Keratinocyte (primary cell): ENCODE data around the gene SLC22A31.

Experiments
- EZH2 ChIP-seq: IDR thresholded peaks from one replicate; pipeline ENCODE4 v1.6.1; 2012; ENCODE audit warnings: inconsistent platforms, mild to moderate bottlenecking, low read length, moderate library complexity
- TF ChIP-seq, protein P1 (sequence below), 3 experiments: IDR thresholded peaks in 1 of 3; conservative IDR thresholded peaks in 1 of 3; optimal IDR thresholded peaks in 1 of 3; 2 replicates in 2 of 3; 3 replicates in 1 of 3; pipeline versions ENCODE3 to v1.5.1; 2011; ENCODE audit warnings: low read length in 3 of 3, mild to moderate bottlenecking in 3 of 3, moderate library complexity in 2 of 3, control low read depth in 1 of 3, inconsistent platforms in 1 of 3; ENCODE audit not compliant: insufficient read depth in 2 of 3; ENCODE audit errors: extremely low read depth in 1 of 3

DNA sequence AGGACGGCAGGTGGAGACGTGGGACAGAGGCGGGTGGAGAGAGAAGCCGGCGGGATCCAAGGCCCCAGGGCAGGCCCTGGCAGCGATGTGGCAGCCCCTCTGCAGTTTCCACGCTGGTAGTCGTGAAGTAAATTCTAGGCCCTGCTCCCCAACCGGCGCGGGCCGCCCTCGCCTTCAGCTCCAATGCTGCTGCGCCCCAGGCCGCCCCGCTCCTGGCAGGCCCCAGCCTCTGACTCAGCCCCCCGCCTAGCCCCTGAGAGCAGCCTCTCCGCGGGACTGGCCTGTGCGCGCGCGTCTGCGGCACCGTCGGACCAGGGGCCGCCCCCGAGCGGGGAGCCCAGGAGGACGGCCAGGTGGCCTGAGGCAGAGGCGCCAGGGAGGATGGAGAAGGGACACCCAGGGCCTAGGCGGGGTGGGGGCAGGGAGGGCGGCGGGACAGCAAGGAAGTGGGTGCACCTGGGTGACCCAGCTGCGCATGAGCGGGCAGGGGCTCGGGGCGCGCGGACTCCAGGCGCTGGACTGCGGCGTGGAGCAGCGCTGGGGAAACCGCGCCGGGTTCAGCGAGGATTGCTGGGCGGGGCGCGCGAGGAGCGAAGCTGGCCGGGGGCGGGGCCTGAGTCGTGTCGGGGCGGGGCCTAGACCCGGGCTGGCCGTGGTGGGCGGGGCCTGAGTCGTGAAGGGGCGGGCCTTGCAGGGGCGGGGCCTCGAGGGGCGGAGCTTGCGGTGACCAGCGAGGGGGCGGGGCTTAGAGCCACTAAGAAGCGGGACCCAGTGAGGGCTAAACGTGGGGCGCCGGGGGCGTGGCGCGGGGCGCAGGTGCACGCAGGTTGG is 46.8 kb upstream of the SLC22A31 start:
- TF ChIP-seq, protein P1, sequence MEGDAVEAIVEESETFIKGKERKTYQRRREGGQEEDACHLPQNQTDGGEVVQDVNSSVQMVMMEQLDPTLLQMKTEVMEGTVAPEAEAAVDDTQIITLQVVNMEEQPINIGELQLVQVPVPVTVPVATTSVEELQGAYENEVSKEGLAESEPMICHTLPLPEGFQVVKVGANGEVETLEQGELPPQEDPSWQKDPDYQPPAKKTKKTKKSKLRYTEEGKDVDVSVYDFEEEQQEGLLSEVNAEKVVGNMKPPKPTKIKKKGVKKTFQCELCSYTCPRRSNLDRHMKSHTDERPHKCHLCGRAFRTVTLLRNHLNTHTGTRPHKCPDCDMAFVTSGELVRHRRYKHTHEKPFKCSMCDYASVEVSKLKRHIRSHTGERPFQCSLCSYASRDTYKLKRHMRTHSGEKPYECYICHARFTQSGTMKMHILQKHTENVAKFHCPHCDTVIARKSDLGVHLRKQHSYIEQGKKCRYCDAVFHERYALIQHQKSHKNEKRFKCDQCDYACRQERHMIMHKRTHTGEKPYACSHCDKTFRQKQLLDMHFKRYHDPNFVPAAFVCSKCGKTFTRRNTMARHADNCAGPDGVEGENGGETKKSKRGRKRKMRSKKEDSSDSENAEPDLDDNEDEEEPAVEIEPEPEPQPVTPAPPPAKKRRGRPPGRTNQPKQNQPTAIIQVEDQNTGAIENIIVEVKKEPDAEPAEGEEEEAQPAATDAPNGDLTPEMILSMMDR (optimal IDR thresholded peaks at IDR 0.05 in 1 of 3, IDR thresholded peaks at IDR 0.05 in 1 of 3, conservative IDR thresholded peaks at IDR 0.05 in 1 of 3; ENCODE audit: extremely low read depth in 1 of 3, insufficient read depth in 2 of 3, low read length in 3 of 3) = no peak
- no peak for TF ChIP-seq EZH2
